T-cell (primary cell): ENCODE results near the gene NFKBIE. TPM values are rescaled to one million over a fixed set of nuclear protein-coding genes. Genes with fewer than 3 reads are reported as not detected.

Experiments
- ATAC-seq, 4 experiments: fragments of 200-7000 bp in 3 of 4; fragments of 150-1000 bp in 1 of 4; cut with Tn5 transposase; replicated peaks in 1 of 4; 1 replicate in 3 of 4; 2 replicates in 1 of 4; pipeline ENCODE4 v1.10.0; 2021; ENCODE audit warnings: moderate library complexity in 3 of 4, mild to moderate bottlenecking in 2 of 4, moderate number of reproducible peaks in 1 of 4
- CTCF ChIA-PET, 2 donors: fragments of 300-600 bp; sonication (Branson Sonifier 250); formaldehyde crosslinking; loops; one replicate each; lab custom pipeline; 2022; ENCODE audit warnings: antibody characterized with exemption in 2 of 2; lab: Charles Lee
- POLR2A ChIA-PET, 2 donors: fragments of 300-600 bp; sonication (Branson Sonifier 250); formaldehyde crosslinking; loops; one replicate each; lab custom pipeline; 2022; ENCODE audit warnings: antibody characterized with exemption in 2 of 2; lab: Charles Lee
- DNase-seq, 35 experiments: peaks; one replicate each; pipeline versions ENCODE4 v3.0.0 to v3.0.0-alpha.2; 2013 to 2023
- H3K27ac ChIP-seq: one replicate; pipeline ENCODE4 v1.5.1; 2013; ENCODE audit warnings: low read length
- H3K27me3 ChIP-seq, 2 experiments: replicated peaks in 1 of 2; 1 replicate in 1 of 2; 2 replicates in 1 of 2; pipeline versions ENCODE4 v1.6.1 to v1.7.0; 2013; ENCODE audit warnings: low read length in 1 of 2, mixed read lengths in 1 of 2; ENCODE audit not compliant: control insufficient read depth in 2 of 2, insufficient read depth in 2 of 2; ENCODE audit errors: extremely low read depth in 1 of 2
- H3K36me3 ChIP-seq, 2 donors: 1 replicate in 1 of 2; 2 replicates in 1 of 2; pipeline versions ENCODE4 v1.6.1 to v1.7.0; 2013; ENCODE audit warnings: low read length in 1 of 2; ENCODE audit not compliant: control insufficient read depth in 2 of 2, insufficient read depth in 1 of 2; ENCODE audit errors: extremely low read depth in 1 of 2
- H3K4me1 ChIP-seq, 2 experiments: 1 replicate in 1 of 2; 2 replicates in 1 of 2; pipeline versions ENCODE4 v1.6.1 to v1.7.0; 2013; ENCODE audit warnings: low read length in 2 of 2, mixed read lengths in 1 of 2; ENCODE audit not compliant: insufficient read depth in 2 of 2, control insufficient read depth in 1 of 2; ENCODE audit errors: extremely low read depth in 1 of 2
- H3K4me3 ChIP-seq, 2 donors: 1 replicate in 1 of 2; 2 replicates in 1 of 2; pipeline versions ENCODE4 v1.5.1 to v1.7.0; 2013; ENCODE audit warnings: mild to moderate bottlenecking in 2 of 2, low read length in 1 of 2, moderate library complexity in 1 of 2; ENCODE audit not compliant: control insufficient read depth in 1 of 2; ENCODE audit errors: extremely low read depth in 1 of 2
- H3K9me3 ChIP-seq: 2 replicates; pipeline ENCODE4 v1.7.0; 2013
- H3K27ac Mint-ChIP-seq, 2 donors: one replicate each; pipeline ENCODE4 v1.8.0; 2020 to 2021; ENCODE audit warnings: mild to moderate bottlenecking in 2 of 2, mixed read lengths in 2 of 2
- H3K27me3 Mint-ChIP-seq, 2 donors: one replicate each; pipeline ENCODE4 v1.8.0; 2021 to 2022; ENCODE audit warnings: mixed read lengths in 2 of 2
- H3K36me3 Mint-ChIP-seq: one replicate; pipeline ENCODE4 v1.8.0; 2021; ENCODE audit warnings: mixed read lengths
- H3K4me1 Mint-ChIP-seq, 3 donors: one replicate each; pipeline ENCODE4 v1.8.0; 2020 to 2022; ENCODE audit warnings: mixed read lengths in 3 of 3, mild to moderate bottlenecking in 1 of 3
- H3K4me3 Mint-ChIP-seq, 3 donors: one replicate each; pipeline ENCODE4 v1.8.0; 2020 to 2022; ENCODE audit warnings: mild to moderate bottlenecking in 3 of 3, mixed read lengths in 3 of 3, moderate library complexity in 3 of 3
- H3K9me3 Mint-ChIP-seq, 3 donors: one replicate each; pipeline ENCODE4 v1.8.0; 2020 to 2022; ENCODE audit warnings: mixed read lengths in 3 of 3
- WGBS: methylation state at CpG from one replicate; pipeline ENCODE4 v1.1.5; 2013; ENCODE audit warnings: missing lambda C conversion rate; ENCODE audit not compliant: insufficient coverage; 5-methylcytosine and 5-hydroxymethylcytosine counted together
- total RNA-seq, 35 experiments: library from RNA in 6 of 35; stranded (reverse) in 6 of 35; fragments of 120-200 nt in 1 of 35; gene quantifications; one replicate each; pipeline versions ENCODE4 v1.2.1 to v1.2.4 and lab custom pipeline; 2013 to 2026

NFKBIE gene
- total RNA-seq, 5 donors from 2014 or later (not counting 1 experiment from before 2014, with no cell fraction given): 9.9 to 35.0 (median 13.6) TPM

- CTCF ChIA-PET: interaction anchor here in 1 of 2 donors (1.2 to 1.3 kb wide), 3 partner anchors 10 to 172 kb away, joined by 3 to 7 read pairs (median 5); partner anchors contain the start of gene SLC29A1
- Mint-ChIP-seq H3K27ac (peak overlapping the region in 1 of 2 donors; percentile 39), H3K9me3 (no peaks in the 10 kb centered on the region), H3K27me3 (no peaks in the 10 kb centered on the region), H3K36me3 (peaks cover 61% of the 10 kb centered on the region), H3K4me1 (peaks cover 77 to 84% (median 82%) of the 10 kb centered on the region in 3 donors), H3K4me3 (peak overlapping the region in 1 of 3 donors; percentile 11)
- no peak for ATAC-seq
- DNase-seq: no peak
- peaks cover 15 to 76% of the 10 kb centered on the region in 2 donors for H3K36me3 ChIP-seq
- no peak overlapping the region for H3K4me3 ChIP-seq
- H3K27ac ChIP-seq: no peak overlapping the region
- no peaks in the 10 kb centered on the region for H3K9me3 ChIP-seq
- POLR2A ChIA-PET: no interaction called here
- H3K4me1 ChIP-seq: peaks cover 14 to 42% of the 10 kb centered on the region in 2 experiments
- WGBS: 90% methylated on average over 6 of the region's 14 CpGs
- H3K27me3 ChIP-seq: no peaks in the 10 kb centered on the region
Observed at GRCh38 chr6:44251576-44252524, 13.5 kb downstream of the NFKBIE start.

GRCh38 chr6:44250718-44251123 is 14.6 kb downstream of the NFKBIE start:
- Histone ChIP-seq H3K4me3 (no peak overlapping the region), H3K27ac (no peak overlapping the region), H3K27me3 (no peaks in the 10 kb centered on the region), H3K4me1 (peaks cover 9 to 35% of the 10 kb centered on the region in 2 experiments), H3K36me3 (peaks cover 15 to 74% of the 10 kb centered on the region in 2 donors), H3K9me3 (no peaks in the 10 kb centered on the region)
- no peaks in the 10 kb centered on the region for H3K27me3 Mint-ChIP-seq
- POLR2A ChIA-PET: no interaction called here
- H3K27ac Mint-ChIP-seq: no peak overlapping the region
- H3K4me3 Mint-ChIP-seq: no peak overlapping the region
- CTCF ChIA-PET: interaction anchor here in 1 of 2 donors (1.2 to 1.3 kb wide), 3 partner anchors 11 to 171 kb away, joined by 3 to 7 read pairs (median 5); partner anchors contain the start of gene SLC29A1
- H3K9me3 Mint-ChIP-seq: no peaks in the 10 kb centered on the region
- ATAC-seq (no peak), DNase-seq (no peak)
- peaks cover 69 to 79% (median 71%) of the 10 kb centered on the region in 3 donors for H3K4me1 Mint-ChIP-seq
- no CpG with 5 or more reads among the region's 3 CpGs for WGBS
- H3K36me3 Mint-ChIP-seq: peaks cover 61% of the 10 kb centered on the region

GRCh38 chr6:44250067-44250717 is 15.2 kb downstream of the NFKBIE start:
- Mint-ChIP-seq H3K4me1 (peaks cover 69 to 79% (median 71%) of the 10 kb centered on the region in 3 donors), H3K27me3 (no peaks in the 10 kb centered on the region), H3K4me3 (peak overlapping the region in 1 of 3 donors; percentile 59), H3K36me3 (peaks cover 61% of the 10 kb centered on the region), H3K9me3 (no peaks in the 10 kb centered on the region), H3K27ac (peak overlapping the region; percentile 53 to 68)
- no peaks in the 10 kb centered on the region for H3K9me3 ChIP-seq
- no peak overlapping the region for H3K4me3 ChIP-seq
- H3K36me3 ChIP-seq: peaks cover 12 to 68% of the 10 kb centered on the region in 2 donors
- ChIA-PET CTCF (interaction anchor here in 1 of 2 donors (1.2 kb wide), 1 partner anchor 27 kb away, joined by 3 read pairs; the partner anchor contains the start of gene SLC29A1), POLR2A (no interaction called here)
- WGBS: 57% methylated on average over 1 of the region's 6 CpGs
- no peak overlapping the region for H3K27ac ChIP-seq
- no peak for ATAC-seq
- peaks cover 9 to 37% of the 10 kb centered on the region in 2 experiments for H3K4me1 ChIP-seq
- no peak for DNase-seq
- H3K27me3 ChIP-seq: no peaks in the 10 kb centered on the region

- Mint-ChIP-seq H3K36me3 (peaks cover 56% of the 10 kb centered on the region), H3K27ac (peak overlapping the region; percentile 98 to 99), H3K4me1 (peaks cover 62 to 72% (median 63%) of the 10 kb centered on the region in 3 donors), H3K9me3 (no peaks in the 10 kb centered on the region), H3K4me3 (peak overlapping the region; percentile 94 to 99 (median 98)), H3K27me3 (no peaks in the 10 kb centered on the region)
- ATAC-seq (no peak), DNase-seq (no peak)
- WGBS: 54% methylated on average over 6 of the region's 9 CpGs
- ChIA-PET CTCF (interaction anchor here (0.8 to 1.0 kb wide), 2 partner anchors 13 to 19 kb away, joined by 3 read pairs; no protein-coding TSS in a partner anchor), POLR2A (no interaction called here)
- Histone ChIP-seq H3K4me3 (peak overlapping the region in 1 of 2 donors; percentile 35), H3K27me3 (no peaks in the 10 kb centered on the region), H3K36me3 (peaks cover 9 to 59% of the 10 kb centered on the region in 2 donors), H3K9me3 (no peaks in the 10 kb centered on the region), H3K27ac (peak overlapping the region; percentile 10), H3K4me1 (peaks cover 9 to 31% of the 10 kb centered on the region in 2 experiments)
Observed at GRCh38 chr6:44249082-44249748, 16.1 kb downstream of the NFKBIE start.

- peak overlapping the region; percentile 98 to 99 for H3K27ac Mint-ChIP-seq
- DNase-seq: no peak
- ATAC-seq: no peak
- peaks cover 8 to 53% of the 10 kb centered on the region in 2 donors for H3K36me3 ChIP-seq
- peaks cover 53% of the 10 kb centered on the region for H3K36me3 Mint-ChIP-seq
- H3K4me3 Mint-ChIP-seq: peak overlapping the region; percentile 94 to 99 (median 98)
- no peaks in the 10 kb centered on the region for H3K9me3 ChIP-seq
- H3K27ac ChIP-seq: peak overlapping the region; percentile 95
- CTCF ChIA-PET: interaction anchor here in 1 of 2 donors (1.0 to 1.4 kb wide), 3 partner anchors 8 to 16 kb away, joined by 5 to 6 read pairs (median 6); partner anchors contain the start of gene SLC35B2
- H3K27me3 Mint-ChIP-seq: no peaks in the 10 kb centered on the region
- POLR2A ChIA-PET: interaction anchor here (1.3 to 2.3 kb wide), 2 partner anchors 8 kb away, joined by 7 to 28 read pairs; partner anchors contain the start of gene SLC35B2 (in 2 of the 2)
- no peaks in the 10 kb centered on the region for H3K27me3 ChIP-seq
- H3K9me3 Mint-ChIP-seq: no peaks in the 10 kb centered on the region
- peaks cover 58 to 69% (median 59%) of the 10 kb centered on the region in 3 donors for H3K4me1 Mint-ChIP-seq
- H3K4me3 ChIP-seq: peak overlapping the region; percentile 35 to 69
- WGBS: no CpG with 5 or more reads among the region's 1 CpG
- H3K4me1 ChIP-seq: peaks cover 9 to 29% of the 10 kb centered on the region in 2 experiments
Observed at GRCh38 chr6:44248579-44248978, 16.8 kb downstream of the NFKBIE start.
